Measurements from ENCODE around the gene KDELR3. TPM values are rescaled to one million over a fixed set of nuclear protein-coding genes. Genes with fewer than 3 reads are reported as not detected.
A peak's percentile ranks its signal among the peaks of the same experiment; 100 is the strongest.

The KDELR3 gene
- total RNA-seq, 1 donor from 2014 or later: 10.6 TPM

DNA sequence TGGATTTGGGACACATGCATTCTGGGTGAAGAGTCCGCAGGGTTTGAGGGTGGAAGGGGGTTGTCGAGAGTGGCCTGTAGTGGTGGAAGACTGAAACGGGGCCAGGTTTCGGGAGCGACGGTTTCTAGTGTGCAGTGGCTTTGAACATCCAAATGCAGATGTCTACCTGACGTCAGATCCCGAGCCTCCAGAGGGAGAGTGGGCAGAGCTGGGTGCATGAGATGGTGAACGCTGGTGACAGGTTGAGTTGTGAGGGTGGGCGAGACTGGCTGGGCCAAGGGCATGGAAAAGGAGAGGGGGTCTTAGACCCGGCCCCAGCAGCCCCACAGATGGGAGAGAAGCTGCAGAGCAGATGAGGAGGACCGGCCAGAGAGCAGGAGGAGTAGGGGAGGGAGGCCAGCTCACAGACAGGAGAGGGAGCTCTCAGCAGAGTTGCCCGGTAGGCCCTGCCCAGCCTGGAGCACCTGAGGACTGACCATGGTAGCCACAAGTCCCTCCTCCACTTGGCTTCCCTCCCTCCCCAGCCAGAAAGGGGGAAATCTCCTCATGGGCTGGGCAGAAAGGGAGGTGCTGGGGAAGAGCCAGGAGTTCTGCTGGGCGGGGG lies 27.0 kb upstream of the KDELR3 start:
- H3K9me3 Mint-ChIP-seq: no peaks in the 10 kb centered on the region
- no peak overlapping the region for H3K4me3 Mint-ChIP-seq
- DNase-seq (ENCODE audit: extremely low spot score, unreplicated experiment): no peak
- TF ChIP-seq, protein P1, sequence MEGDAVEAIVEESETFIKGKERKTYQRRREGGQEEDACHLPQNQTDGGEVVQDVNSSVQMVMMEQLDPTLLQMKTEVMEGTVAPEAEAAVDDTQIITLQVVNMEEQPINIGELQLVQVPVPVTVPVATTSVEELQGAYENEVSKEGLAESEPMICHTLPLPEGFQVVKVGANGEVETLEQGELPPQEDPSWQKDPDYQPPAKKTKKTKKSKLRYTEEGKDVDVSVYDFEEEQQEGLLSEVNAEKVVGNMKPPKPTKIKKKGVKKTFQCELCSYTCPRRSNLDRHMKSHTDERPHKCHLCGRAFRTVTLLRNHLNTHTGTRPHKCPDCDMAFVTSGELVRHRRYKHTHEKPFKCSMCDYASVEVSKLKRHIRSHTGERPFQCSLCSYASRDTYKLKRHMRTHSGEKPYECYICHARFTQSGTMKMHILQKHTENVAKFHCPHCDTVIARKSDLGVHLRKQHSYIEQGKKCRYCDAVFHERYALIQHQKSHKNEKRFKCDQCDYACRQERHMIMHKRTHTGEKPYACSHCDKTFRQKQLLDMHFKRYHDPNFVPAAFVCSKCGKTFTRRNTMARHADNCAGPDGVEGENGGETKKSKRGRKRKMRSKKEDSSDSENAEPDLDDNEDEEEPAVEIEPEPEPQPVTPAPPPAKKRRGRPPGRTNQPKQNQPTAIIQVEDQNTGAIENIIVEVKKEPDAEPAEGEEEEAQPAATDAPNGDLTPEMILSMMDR (conservative IDR thresholded peaks at IDR 0.05): no peak
- peaks cover 13% of the 10 kb centered on the region for H3K4me1 Mint-ChIP-seq (ENCODE audit: unreplicated experiment)
- H3K36me3 Mint-ChIP-seq: no peaks in the 10 kb centered on the region
- no peak overlapping the region for H3K27ac Mint-ChIP-seq
- peaks cover 20% of the 10 kb centered on the region for H3K27me3 Mint-ChIP-seq

DNA sequence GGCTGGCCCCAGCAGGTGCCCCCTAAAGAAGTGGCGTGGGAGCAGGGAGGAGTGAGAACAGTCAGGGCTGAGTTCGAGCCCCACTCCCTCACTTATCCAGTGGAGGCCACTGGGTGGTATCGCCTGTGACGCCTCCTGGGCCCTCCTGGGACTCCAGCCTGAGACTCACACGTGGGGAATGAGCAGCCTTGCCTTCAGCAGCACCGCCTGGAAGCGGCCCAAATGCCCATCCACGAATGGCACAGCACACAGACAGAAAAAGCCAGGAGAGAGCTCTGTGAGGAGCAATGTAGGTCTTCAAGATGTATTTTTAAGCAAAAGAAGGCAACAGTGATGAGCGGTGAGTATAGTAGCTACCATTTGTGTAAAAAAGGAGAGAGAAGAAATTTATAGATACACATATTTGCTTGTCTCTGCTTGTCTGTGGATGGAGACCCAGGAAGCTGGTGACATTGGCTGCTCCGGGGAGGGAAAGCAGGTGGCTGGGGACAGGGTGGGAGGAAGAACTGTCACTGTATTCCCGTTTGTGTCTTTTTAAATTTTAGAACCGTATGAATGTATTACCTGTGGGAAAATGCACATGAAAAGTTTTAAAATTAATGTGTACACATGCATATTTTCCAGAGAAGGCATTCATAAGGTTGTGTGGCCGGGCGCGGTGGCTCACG lies 26.1 kb upstream of the KDELR3 start:
- Mint-ChIP-seq H3K4me1 (ENCODE audit: unreplicated experiment) (peaks cover 13% of the 10 kb centered on the region), H3K9me3 (no peaks in the 10 kb centered on the region), H3K4me3 (no peak overlapping the region), H3K36me3 (no peaks in the 10 kb centered on the region), H3K27me3 (peaks cover 20% of the 10 kb centered on the region), H3K27ac (no peak overlapping the region)
- DNase-seq (ENCODE audit: extremely low spot score, unreplicated experiment): no peak
- TF ChIP-seq, protein P1 (conservative IDR thresholded peaks at IDR 0.05): no peak

DNA sequence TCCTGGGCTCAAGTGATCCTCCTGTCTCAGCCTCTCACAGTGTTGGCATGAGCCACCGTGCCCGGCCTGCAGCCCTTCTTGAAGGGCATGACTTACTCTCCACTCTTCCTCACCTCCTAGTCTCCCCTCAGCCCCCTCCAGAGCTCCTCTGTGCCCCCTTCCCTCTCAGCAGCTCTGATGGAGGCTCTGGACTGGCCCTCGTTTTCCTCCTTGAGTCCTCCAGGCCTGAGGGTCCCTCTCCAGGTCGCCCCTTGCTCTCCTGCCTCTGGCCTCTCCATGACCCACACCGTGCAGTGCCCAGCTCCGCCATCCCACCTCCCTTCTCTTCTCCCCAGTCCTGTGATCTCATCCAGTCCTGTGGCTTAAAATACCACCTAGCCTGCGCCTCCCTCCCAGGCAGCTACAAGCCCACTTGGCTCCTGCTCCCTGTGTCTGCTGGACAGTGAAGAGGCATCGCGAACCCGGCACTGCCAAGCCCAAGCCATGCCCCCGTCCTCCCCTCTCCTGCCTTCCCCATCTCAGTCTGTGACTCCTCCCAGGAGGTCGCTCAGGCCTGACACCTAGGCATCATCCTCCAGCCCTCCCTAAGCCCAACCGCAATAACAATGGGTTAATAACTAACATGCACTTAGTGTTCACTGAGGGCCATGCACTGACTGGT lies 24.8 kb upstream of the KDELR3 start:
- Mint-ChIP-seq H3K9me3 (no peaks in the 10 kb centered on the region), H3K4me3 (no peak overlapping the region), H3K27me3 (peaks cover 20% of the 10 kb centered on the region), H3K36me3 (no peaks in the 10 kb centered on the region), H3K4me1 (ENCODE audit: unreplicated experiment) (peaks cover 13% of the 10 kb centered on the region), H3K27ac (no peak overlapping the region)
- DNase-seq (ENCODE audit: extremely low spot score, unreplicated experiment): no peak
- TF ChIP-seq, protein P1 (conservative IDR thresholded peaks at IDR 0.05): no peak

DNA sequence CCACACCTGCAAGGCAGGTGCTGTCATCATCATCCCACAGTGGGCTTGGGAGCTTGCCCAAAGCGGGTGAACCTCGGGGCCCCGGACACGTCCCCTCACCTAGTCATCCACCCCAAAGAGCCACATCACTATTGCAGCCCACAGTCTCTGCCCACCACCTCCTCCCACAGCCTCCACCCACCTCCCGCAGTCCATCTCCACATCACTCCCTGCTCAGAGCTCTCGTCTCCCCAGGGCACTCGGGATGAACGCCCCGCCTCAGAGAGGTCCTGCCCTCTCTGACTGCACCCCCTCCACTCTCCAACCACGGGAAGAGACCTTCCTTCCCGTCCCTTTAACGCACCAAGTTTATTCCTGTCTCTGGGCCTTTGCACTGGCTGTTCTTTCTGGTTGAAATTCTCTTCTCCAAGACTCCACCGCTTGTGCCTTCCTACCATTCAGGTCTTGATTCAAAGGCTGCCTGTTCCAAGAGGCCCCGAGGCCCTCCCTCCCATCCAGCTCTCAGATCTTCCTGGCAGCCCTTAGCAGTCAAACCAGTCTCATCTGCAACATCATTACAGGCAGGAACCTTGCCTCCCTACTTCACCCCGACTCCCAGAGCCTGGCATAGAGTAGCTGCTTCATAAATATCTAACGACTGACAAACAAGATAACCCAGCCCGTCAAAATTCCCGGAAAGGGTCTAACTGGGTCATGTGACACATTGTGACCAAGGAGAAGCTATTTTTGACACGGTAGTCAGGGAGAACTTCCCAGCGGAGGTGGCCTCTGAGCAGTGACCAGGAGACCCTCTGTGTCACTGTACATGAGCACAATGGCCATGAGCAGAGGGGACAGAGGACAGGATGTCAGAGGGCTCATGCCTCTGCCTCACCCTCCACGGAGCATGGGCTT lies 24.0 kb upstream of the KDELR3 start:
- no peak overlapping the region for H3K4me3 Mint-ChIP-seq
- H3K4me1 Mint-ChIP-seq (ENCODE audit: unreplicated experiment): peaks cover 13% of the 10 kb centered on the region
- no peaks in the 10 kb centered on the region for H3K36me3 Mint-ChIP-seq
- H3K27ac Mint-ChIP-seq: peak overlapping the region; percentile 66
- DNase-seq (ENCODE audit: extremely low spot score, unreplicated experiment): no peak
- H3K27me3 Mint-ChIP-seq: peaks cover 20% of the 10 kb centered on the region
- H3K9me3 Mint-ChIP-seq: no peaks in the 10 kb centered on the region
- TF ChIP-seq, protein P1 (conservative IDR thresholded peaks at IDR 0.05): no peak

DNA sequence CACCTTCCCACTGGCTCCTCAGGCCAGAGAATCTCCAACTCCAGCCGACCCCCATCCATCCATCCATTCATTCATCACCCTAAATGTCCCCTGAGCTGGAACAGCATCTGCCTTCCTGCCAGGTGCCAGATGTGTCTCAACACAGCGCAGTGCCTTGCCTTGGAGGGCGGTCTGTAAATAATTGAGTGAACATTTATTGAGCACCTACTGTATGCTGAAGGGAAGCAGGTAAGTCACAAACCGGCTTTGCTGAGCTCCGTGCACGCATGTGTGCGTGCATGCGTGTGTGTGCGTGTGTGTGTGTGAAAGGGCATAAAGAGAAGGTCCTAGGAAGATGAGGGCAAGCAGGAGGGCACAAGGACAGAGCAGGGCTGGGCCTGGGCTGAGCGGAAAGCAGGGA lies 23.1 kb upstream of the KDELR3 start:
- H3K4me1 Mint-ChIP-seq (ENCODE audit: unreplicated experiment): peaks cover 13% of the 10 kb centered on the region

More for the DNA sequence above, 23.1 kb upstream of the KDELR3 start:
- H3K9me3 Mint-ChIP-seq: no peaks in the 10 kb centered on the region
- no peak for DNase-seq (ENCODE audit: extremely low spot score, unreplicated experiment)
- no peak overlapping the region for H3K4me3 Mint-ChIP-seq
- H3K36me3 Mint-ChIP-seq: no peaks in the 10 kb centered on the region
- peaks cover 22% of the 10 kb centered on the region for H3K27me3 Mint-ChIP-seq
- TF ChIP-seq, protein P1 (conservative IDR thresholded peaks at IDR 0.05): no peak
- peak overlapping the region; percentile 5 for H3K27ac Mint-ChIP-seq

All from type B pancreatic cell (in vitro differentiated cells).